Occipital lobe (tissue), 2 donors: ENCODE measurements around the gene KIF6. TPM values are rescaled to one million over a fixed set of nuclear protein-coding genes. Genes with fewer than 3 reads are reported as not detected.

Experiments
- DNase-seq: peaks from one replicate; lab custom pipeline; 2025; lab: John Stamatoyannopoulos, UW
- total RNA-seq: library from RNA; depleted of rRNA; stranded (reverse); fragments of >200 nt; gene quantifications from one replicate; pipeline ENCODE4 v1.2.3, GENCODE V29; 2014

KIF6 gene
- total RNA-seq, 1 donor from 2014 or later = 3.3 TPM

DNA sequence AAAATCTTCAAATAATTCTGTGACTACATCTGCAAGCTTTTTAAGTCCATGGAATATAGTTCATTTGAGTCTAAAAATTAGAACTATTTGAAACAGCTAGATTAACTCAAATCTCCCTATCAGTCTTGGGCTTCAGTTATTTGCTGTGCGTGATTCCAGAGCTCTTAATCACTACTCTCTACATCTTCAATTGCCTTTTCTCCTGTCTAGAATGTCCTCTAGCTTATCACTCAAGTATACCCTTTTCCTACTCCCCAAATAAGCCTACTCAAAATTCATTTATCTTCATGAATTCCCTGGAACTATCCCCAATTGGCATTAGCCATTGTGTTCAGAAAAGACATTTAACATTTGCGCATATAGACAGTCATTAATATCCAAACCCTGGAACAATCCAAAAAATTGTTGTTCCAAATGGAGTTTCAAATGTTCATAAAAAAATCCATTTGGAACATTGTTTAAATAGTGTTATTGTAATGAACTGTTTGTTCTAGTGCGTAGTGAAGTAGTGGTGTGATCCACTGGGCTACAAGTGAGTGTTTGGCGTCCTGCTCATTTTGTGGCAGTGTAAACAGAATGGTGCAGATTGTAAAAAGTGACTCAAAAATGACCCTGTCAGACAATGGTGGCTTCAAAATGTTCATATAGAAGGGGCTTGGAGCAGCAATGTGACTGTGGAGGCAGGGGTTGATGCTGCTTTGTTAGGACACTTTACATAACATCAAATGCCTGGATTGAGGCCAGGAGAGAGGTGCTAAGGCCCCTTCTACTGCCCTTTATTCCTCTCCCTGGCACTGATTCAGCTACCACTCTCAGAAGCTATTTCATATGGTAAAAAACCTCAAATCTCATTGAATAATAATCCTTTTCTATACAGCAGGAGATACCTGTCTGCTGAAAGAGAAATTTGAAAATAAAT lies 122.3 kb downstream of the KIF6 start:
- DNase-seq = no peak

DNA sequence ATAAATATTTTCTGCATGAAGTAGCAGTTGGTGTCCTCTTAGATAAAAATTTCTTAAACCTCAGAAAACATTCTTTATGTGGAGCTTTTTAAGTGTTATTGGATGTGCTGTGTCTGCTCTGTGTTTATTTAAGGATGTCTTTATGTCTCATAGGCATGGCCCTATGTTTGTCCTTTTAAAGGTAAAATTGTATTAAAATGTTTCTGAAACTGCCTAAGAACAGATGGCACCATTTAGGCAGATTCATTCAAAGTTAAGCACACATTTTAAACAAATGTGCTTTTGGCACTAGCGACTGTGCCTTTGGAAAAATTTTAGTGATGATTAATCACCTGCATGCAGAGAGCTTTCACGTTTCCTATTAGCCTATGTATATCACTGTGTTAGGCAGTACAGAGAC lies 125.2 kb downstream of the KIF6 start:
- no peak for DNase-seq

DNA sequence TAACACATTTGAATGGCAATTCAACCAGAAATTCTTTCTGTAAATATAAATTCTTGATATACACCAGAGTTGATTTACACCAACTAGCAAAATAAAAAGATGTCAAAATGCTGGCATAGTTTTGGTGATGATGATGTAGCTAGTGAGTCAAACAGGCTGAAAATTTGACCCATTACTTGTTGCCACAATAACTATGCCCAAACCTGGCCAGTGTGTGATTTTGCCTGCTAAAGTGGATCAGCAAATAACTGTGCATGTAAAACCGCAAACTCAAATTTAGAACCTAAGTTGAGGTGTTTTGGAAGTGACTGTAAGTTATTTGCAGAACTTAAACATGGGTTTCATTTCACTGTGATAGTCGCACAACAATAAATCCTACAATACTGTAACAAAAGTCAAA lies 125.9 kb downstream of the KIF6 start:
- no peak for DNase-seq

DNA sequence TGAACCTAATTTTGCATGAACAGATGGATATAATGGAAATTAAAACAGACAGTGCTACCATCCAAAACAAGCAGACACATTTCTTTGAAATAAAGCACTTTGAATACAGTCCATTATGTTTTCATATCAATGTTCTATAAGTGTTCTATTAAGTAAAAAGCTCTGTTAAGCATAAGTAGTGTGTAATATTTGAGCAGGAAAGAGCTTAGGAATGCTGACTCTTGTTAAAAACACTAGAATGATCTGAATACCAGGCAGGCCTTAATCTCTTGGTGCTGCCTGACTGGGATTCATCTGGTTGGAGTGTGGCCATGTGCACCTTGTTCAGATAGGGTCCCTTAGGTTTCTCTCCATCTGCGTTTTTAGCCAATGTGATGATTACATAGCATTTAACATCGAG lies 130.9 kb downstream of the KIF6 start:
- DNase-seq = no peak

DNA sequence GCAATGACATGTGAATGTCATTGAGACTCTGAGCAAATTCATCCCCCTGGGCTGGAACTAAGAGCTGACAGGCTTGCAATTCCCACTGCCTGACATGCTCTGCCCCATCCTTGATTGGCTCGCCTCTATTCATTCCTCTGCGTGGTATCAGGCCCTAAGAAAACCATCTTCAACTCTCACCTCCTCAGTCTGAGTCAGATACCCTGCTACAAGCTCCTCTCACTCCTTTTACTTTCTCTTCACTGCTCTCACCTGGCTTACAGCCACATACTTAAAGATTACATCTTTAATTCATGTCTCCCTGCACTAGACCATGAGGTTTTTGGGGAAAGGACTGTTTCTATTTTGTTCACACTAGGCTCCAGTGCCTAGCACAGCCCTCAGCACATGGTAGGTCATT lies 131.6 kb downstream of the KIF6 start:
- DNase-seq = no peak

DNA sequence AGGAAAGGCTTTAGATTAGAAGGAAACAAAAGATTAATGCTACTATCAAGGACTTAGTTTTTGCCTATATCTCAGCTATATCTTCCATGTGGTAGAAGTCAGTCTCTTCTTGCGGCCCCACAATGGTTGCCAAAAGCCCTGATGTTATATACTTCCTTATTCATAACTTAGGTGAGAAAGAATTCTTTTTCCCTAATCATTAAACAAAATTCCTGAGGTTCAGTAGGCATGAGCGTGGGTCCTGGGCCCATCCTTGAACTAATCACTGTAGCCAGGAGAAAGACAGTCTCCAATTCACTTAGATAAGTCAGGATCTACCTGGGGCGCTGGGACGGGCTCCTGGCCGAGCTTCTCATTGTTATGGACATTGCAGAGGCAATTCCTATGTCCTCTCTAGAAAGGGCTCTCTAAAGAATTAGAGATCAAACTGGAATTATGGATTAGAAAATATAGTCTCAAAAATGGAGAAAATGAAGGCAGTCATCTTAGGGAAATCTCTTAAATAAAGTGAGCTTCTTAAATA lies 134.3 kb downstream of the KIF6 start:
- DNase-seq = no peak

DNA sequence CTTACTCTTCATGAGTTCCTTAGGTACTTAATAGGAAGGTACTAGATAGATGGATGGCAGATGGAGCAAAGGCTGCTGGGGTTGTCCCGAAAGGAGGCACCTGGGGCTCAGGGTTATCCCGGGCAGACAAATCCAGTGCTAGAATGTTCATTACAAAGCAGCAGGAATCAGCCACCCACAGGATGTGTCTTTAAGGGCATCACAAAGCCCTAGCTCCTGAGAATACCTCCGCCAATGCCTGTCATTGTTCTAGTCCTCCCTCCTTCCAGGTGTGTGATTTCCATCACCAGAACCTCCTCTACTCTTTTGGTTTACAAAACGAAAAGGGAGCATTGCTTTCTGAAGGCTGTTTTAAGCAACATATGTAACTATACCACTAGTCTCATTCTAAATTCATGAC lies 138.1 kb downstream of the KIF6 start:
- DNase-seq = no peak

DNA sequence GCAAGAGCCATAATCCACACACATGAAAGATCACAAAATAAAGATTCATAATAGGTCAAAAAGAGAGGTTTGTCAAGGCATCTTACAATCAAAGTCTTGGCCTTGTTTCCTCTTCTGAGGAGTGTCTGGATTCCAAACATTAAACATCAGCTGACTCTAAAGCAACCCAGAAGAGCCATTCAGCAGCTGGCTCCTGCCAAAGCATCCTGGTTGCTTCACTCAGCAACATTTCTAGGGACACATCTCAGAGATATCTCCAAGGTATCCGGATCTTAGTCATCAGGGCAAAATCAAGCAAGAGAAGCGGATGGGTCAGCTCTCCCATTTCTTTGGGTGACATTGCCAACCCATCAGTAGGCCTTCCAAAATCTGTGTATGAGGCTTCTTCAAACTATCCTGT lies 139.6 kb downstream of the KIF6 start:
- DNase-seq = no peak

DNA sequence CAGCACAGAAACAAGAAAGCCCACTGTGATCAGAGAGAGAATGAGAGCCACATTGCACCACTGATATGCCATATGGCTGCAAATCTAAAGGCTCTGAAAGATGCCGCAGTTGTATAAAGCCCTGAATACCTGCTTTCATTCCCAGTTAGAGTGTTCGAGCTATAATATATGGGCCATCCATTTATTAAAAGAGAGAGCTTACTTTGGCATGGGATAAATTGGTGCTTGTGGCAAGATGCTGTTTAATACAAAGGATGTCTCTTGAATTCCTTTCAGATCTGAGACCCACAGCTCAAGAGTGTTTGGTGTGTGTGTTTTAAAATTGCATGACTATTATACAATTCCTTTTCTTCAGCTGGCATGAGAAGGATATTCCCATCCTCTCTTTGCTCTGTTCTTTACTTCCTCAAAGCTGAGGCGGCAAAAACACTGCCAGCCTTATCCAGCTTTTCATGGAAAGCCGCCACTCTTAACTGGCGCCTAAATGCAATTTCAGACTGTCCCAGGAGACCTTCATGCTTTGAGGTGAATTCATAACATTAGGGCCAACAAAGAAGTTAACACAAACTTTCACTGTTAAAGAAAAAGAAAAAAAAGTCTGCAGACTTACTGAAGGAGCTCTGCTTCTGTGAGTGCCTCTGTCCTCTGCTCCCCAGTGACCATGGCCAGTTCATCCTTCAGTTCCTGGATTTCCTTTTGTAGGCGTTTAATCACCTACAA lies 147.6 kb downstream of the KIF6 start:
- DNase-seq = no peak

DNA sequence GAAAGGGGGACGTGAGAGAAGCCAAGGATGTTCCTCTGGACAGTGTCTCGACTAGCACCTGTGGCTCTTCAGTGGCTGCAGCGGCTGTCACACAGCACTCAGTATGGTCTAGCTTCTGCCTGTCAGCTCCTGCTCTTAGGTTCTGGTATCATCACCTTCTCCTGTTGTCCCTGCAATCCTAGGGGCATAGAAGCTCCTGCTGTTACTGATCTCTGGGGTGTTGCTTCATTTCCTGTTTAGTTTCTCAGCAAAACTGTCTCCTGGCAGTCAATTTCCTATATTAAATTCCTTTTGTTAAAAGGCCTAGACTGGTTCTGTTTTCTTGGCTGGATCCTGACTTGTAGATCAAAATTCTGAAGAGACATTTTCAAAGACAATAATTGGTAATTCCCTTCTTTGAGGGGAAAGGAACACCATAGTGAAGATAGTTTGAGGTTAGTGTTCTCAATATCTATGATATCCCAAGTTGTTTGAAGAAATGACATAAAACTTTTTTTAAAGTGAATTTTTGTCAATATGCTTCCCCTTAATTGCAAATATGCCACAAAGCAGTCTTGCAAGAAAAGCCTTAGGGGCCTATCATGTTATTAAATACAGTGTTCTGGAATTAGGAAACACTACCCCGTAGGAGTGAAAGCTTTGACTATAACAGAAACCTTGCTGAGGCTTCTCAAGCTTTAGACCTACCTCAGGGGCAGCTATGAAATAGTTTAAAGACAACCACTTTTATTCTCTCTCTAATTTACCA lies 148.5 kb downstream of the KIF6 start:
- DNase-seq = no peak

DNA sequence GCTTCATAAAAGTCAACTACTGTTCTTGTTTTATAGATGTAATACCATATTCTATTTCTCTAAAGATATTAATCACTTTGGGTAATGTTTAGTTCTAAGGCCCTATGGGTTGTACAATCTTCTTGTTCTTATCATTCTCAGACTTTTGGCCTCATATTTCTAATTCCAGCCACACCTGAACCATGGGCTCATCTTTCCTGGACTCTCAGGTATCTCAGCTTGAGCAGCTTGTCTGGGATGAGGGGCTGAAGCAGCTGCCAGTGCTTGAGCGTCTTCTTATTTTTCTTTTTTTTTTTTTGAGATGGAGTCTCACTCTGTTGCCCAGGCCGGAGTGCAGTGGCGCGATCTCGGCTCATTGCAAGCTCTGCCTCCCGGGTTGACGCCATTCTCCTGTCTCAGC lies 150.2 kb downstream of the KIF6 start:
- no peak for DNase-seq

DNA sequence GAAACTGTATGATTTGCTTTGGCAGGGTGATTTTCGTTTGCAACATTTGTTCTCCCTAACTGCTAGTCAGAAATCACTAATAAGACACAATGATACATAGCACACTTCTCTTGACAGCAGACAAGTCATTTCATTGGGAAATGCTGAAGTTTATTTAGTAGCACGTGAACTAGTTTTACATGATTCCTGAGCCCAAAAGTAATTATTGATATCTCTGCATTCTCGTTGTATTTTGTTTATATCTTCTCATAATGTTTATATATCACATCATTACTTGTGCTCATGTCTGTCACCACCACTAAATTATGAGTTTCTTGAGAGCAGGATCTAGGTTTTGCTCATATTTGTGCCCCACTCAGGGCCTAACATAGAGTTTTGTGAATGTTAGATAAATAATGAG lies 151.7 kb downstream of the KIF6 start:
- no peak for DNase-seq

DNA sequence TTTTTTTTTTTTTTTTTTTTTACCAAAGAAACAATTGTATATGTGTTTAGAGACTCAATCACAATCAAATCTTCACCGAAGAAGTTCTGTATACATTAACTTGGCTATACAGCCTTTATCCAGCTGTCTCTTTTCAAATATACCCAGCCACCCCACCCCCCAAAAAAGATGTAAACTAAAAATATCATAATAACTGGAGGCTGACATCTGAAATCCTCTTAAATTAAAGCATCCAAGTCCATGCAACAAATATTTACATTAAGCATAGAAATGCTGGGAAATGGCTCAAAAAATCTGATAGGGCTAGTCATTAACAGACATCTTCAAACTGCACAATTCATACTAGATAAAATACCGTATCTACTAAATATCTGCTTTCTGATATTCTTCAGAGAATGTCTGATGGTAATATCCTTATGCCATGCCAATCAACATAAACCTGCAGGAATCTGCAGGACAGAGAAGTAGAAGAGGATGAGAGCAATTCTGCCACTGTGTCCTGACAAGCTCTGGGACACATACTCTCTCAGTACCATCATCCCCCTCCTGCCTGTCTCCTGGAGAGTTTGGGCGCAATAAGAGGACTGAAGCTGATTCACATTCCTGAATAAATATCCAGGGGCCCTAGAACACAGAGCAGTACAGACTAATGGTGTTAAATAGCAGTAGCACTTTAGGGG lies 152.4 kb downstream of the KIF6 start:
- DNase-seq = no peak

DNA sequence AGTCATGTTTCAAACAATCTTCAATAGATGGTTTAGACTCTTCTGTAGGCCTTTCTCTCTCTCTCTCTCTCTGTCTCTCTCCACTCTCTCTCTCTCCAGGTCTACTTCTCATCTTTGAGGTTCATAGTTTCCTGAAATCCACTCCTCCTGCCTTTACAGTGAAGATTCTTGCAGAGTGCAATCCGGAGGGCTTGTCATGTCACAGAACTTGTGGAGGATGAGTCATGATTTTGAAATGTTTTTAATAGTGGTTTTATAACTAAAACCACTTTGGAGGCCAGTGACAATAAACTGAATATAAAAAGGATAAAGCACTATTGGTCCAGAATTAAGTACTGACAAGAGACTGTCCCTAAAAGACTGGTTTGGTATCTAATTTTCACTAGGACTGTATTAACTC lies 156.3 kb downstream of the KIF6 start:
- DNase-seq = no peak

DNA sequence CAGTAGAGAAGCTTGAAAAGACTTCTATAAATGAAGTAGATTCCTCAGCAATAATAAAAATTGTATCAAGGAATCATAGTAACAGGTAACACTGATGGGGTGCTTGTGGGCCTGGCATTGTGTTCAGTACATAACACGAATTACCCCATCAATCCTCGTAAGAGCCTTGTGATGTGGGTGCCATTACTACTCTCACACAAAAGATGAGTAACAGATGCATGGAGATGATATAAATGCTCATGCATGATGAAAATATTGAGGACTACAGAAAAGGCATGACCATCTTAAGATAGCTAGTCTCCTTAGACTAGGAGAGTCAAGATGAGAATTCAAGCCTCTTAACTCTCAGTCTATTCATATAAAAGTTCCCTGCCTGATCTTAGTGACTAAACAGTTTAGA lies 158.1 kb downstream of the KIF6 start:
- no peak for DNase-seq

DNA sequence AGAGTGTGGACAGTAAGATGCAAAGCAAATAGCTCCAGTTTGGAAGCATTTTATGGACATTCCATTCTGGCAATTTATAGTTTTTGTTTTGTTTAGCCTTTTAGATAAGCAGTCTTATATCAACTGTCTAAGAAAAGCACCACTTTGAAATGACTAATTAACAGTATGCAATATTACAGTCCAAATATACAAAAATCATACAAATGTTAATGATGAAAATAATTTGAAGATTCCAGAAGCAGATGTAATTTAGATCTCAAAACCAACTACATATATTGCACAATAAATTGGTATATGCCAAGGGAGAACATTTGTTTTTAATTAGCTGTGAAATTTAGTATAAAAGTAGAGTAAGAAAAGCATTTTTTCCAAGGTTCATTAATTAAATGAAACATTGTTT lies 158.8 kb downstream of the KIF6 start:
- no peak for DNase-seq

DNA sequence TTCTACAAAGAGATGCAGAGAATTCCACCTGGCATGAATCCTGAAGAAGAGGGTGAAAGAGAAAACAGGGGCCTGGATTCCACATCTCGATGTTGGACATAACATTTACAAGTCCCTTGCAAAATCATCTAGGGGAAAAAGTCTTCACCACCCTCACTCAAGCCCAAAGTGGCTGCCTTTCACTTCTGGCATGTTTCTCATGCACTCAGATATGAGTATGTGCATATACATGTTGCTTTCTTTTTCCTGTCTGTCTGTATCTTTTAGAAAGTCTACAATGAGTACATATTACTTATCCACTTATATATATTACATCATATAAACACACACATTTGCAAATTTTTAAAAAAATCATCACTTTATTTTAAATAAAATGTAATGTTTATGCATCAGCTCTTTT lies 159.3 kb downstream of the KIF6 start:
- no peak for DNase-seq

DNA sequence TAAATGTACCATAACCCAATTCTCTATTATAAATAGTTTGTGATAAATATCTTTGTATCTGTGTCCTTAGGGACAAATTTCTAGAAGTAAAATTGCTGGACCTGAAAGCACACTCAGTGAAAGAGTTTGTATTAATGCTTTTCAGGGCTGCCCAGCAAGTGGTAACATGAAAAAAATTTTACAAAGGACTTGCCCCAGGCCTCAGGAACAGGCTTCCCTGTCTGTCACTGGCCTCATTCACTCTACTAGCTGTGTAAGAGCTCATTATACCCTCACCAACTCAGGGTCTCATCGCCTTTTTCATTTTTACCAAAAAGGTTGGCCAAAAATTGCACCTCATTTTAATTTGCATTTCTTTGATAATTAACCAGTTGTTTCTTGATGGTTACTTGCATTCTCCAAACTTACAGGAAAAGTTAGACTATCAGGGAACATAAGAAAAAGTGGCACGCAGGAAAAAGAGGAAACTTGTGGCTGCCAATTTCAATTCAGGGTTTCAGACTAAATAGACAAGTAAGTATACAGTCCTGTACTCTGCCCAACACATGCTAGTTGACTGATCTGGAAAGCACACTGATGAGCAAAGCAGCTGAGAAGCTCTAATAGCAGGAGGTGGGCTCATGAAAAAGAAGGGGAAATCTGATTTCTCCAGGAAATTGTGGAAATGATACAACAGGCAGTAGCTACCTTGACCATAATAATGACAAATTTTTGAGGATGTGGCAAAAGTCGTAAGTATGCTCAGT lies 161.5 kb downstream of the KIF6 start:
- DNase-seq = no peak

DNA sequence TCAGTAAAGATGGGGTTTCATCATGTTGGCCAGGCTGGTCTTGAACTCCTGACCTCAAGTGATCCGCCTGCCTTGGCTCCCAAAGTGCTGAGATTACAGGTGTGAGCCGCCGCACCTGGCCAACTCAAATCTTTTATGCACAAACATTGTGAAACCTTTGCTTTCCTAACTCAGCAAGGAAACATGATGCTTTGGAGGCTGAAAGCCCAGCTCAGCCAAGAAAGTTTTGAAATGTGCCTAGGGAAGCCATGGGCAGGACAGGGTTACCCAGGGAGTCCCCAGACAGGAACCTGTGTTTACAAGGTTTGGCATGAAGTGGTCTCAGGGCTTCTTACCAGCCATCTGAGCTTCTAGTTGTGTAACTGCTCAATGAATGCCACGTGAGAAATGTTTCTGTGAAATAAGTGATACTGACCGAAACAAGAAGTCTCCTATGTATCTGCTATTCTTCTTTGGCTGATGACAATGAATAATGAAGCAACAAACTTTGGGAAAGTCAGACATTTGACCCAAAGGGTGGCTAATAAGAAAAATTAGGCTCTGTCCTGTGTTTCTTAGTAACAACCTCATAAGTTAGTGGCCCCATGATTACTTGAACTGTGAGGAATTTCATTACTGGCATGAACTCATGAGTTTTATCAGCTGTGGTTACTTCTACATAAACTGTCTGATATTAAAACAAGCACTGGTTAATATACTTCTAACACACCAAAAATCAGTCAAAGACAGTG lies 163.5 kb downstream of the KIF6 start:
- no peak for DNase-seq

DNA sequence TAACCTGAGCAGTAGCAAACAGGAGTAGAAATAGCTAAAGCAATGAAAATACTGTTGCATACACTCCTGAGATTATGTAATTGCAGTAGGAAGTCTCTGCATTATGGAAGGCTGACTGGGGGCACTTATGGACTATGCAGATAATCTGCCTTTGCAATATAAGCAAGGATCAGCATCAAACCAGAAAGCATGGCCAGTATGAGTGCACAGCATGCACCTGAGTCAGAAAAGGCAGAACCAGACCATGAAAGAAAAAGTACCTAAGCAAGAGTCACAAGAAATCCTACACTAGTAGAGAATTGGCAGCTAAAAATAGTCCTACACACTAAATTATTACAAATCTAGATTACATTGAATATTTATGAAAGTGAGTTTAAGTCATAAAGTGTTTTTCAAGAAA lies 164.3 kb downstream of the KIF6 start:
- no peak for DNase-seq
